ENCODE measurements around the gene SOX18.

SOX18 gene

GRCh38 chr20:64055893-64056638 is 6.6 kb upstream of the SOX18 start:
- TF ChIP-seq USF1 (IDR thresholded peaks at IDR 0.05) (no peak), TAF1 (IDR thresholded peaks at IDR 0.05; ENCODE audit: low read depth) (no peak), EGR1 (IDR thresholded peaks at IDR 0.05) (no peak), CREB1 (IDR thresholded peaks at IDR 0.05; ENCODE audit: low read depth) (no peak), EP300 (IDR thresholded peaks at IDR 0.05; ENCODE audit: borderline replicate concordance) (no peak), YY1 (IDR thresholded peaks at IDR 0.05; ENCODE audit: low read depth) (no peak), REST (IDR thresholded peaks at IDR 0.05; ENCODE audit: low read depth) (no peak), RAD21 (IDR thresholded peaks at IDR 0.05; ENCODE audit: low read depth) (no peak), ZBTB7A (IDR thresholded peaks at IDR 0.05; ENCODE audit: low read depth) (no peak), TCF12 (IDR thresholded peaks at IDR 0.05; ENCODE audit: low read depth) (no peak), CEBPB (IDR thresholded peaks at IDR 0.05) (no peak), NFIC (IDR thresholded peaks at IDR 0.05) (no peak), FOXM1 (IDR thresholded peaks at IDR 0.05; ENCODE audit: borderline replicate concordance, low read depth) (no peak), TEAD4 (IDR thresholded peaks at IDR 0.05) (no peak), MAX (IDR thresholded peaks at IDR 0.05) (no peak)

GRCh38 chr20:64055396-64055892 is 6.0 kb upstream of the SOX18 start:
- no peak for TF ChIP-seq TEAD4 (IDR thresholded peaks at IDR 0.05)
- TF ChIP-seq NFIC (IDR thresholded peaks at IDR 0.05) = no peak
- no peak for TF ChIP-seq EGR1 (IDR thresholded peaks at IDR 0.05)
- TF ChIP-seq FOXM1 (IDR thresholded peaks at IDR 0.05; ENCODE audit: borderline replicate concordance, low read depth) = no peak
- TF ChIP-seq CREB1 (IDR thresholded peaks at IDR 0.05; ENCODE audit: low read depth) = no peak
- no peak for TF ChIP-seq REST (IDR thresholded peaks at IDR 0.05; ENCODE audit: low read depth)
- TF ChIP-seq TCF12 (IDR thresholded peaks at IDR 0.05; ENCODE audit: low read depth) = no peak

GRCh38 chr20:64053841-64054661 is 4.6 kb upstream of the SOX18 start:
- TF ChIP-seq NFIC (IDR thresholded peaks at IDR 0.05) (no peak), CEBPB (IDR thresholded peaks at IDR 0.05) (no peak), TAF1 (IDR thresholded peaks at IDR 0.05; ENCODE audit: low read depth) (no peak), YY1 (IDR thresholded peaks at IDR 0.05; ENCODE audit: low read depth) (no peak), FOXM1 (IDR thresholded peaks at IDR 0.05; ENCODE audit: borderline replicate concordance, low read depth) (no peak), EP300 (IDR thresholded peaks at IDR 0.05; ENCODE audit: borderline replicate concordance) (no peak), ZBTB7A (IDR thresholded peaks at IDR 0.05; ENCODE audit: low read depth) (no peak), RAD21 (IDR thresholded peaks at IDR 0.05; ENCODE audit: low read depth) (no peak), EGR1 (IDR thresholded peaks at IDR 0.05) (no peak), TEAD4 (IDR thresholded peaks at IDR 0.05) (no peak), REST (IDR thresholded peaks at IDR 0.05; ENCODE audit: low read depth) (no peak), TCF12 (IDR thresholded peaks at IDR 0.05; ENCODE audit: low read depth) (no peak), USF1 (IDR thresholded peaks at IDR 0.05) (no peak), MAX (IDR thresholded peaks at IDR 0.05) (no peak), CREB1 (IDR thresholded peaks at IDR 0.05; ENCODE audit: low read depth) (no peak)

All from Ishikawa (cell line).